ENCODE data around the gene RAB3A.
A peak's percentile ranks its signal among the peaks of the same experiment; 100 is the strongest.

RAB3A gene

GRCh38 chr19:18152817-18153555, 50.9 kb downstream of the RAB3A start, which contains the start of gene PIK3R2:
TSS of gene PIK3R2 (plus strand) at chr19:18153163. CDS start at chr19:18155880, 2,717 bp downstream.
- Histone ChIP-seq H3K56ac (ENCODE audit: low read length) (peak within 1 kb of the TSS; percentile 99), H3K4me3 (ENCODE audit: low read length) (peak within 1 kb of the TSS; percentile 70), H2BK5ac (ENCODE audit: low read length) (peak within 1 kb of the TSS; percentile 94), H3K23ac (ENCODE audit: low read length) (peak within 1 kb of the TSS; percentile 66), H3K36me3 (ENCODE audit: control insufficient read depth, insufficient read depth, low read length) (no peaks in the 10 kb centered on the region), H3K4ac (ENCODE audit: low read depth, low read length) (peak within 1 kb of the TSS; percentile 79), H3K27ac (ENCODE audit: low read depth, low read length) (peak within 1 kb of the TSS; percentile 98), H3K4me1 (ENCODE audit: control insufficient read depth, low read depth, low read length) (no peaks in the 10 kb centered on the region), H3K18ac (ENCODE audit: low read length) (peak within 1 kb of the TSS; percentile 86), H3K79me2 (ENCODE audit: control insufficient read depth, insufficient read depth, low read length) (peaks cover 2% of the 10 kb centered on the region), H3K4me2 (ENCODE audit: low read length) (peak within 1 kb of the TSS; percentile 98), H4K8ac (ENCODE audit: low read depth, low read length) (peak within 1 kb of the TSS; percentile 95), H2AK5ac (ENCODE audit: low read length) (no peak within 1 kb of the TSS), H2BK120ac (ENCODE audit: low read depth, low read length) (no peak within 1 kb of the TSS), H2BK15ac (replicated peaks; ENCODE audit: low read depth) (no peak within 1 kb of the TSS), H3K79me1 (ENCODE audit: low read length) (peaks cover 7% of the 10 kb centered on the region), H3K9ac (ENCODE audit: low read length) (peak within 1 kb of the TSS; percentile 100), H3K27me3 (ENCODE audit: insufficient read depth, low read length, poor library complexity) (no peaks in the 10 kb centered on the region), H4K5ac (ENCODE audit: low read length) (no peak within 1 kb of the TSS)
- WGBS (ENCODE audit: extremely low coverage, insufficient coverage, low lambda C conversion rate), result no CpG with 5 or more reads among the region's 86 CpGs
- peak; percentile 99 for DNase-seq

- Histone ChIP-seq H3K4me3 (ENCODE audit: low read length) (peak overlapping the region; percentile 69), H3K79me2 (ENCODE audit: control insufficient read depth, insufficient read depth, low read length) (peaks cover 2% of the 10 kb centered on the region), H3K4ac (ENCODE audit: low read depth, low read length) (no peak overlapping the region), H2BK15ac (replicated peaks; ENCODE audit: low read depth) (no peak overlapping the region), H3K36me3 (ENCODE audit: control insufficient read depth, insufficient read depth, low read length) (no peaks in the 10 kb centered on the region), H2BK120ac (ENCODE audit: low read depth, low read length) (no peak overlapping the region), H3K23ac (ENCODE audit: low read length) (no peak overlapping the region), H3K27me3 (ENCODE audit: insufficient read depth, low read length, poor library complexity) (no peaks in the 10 kb centered on the region), H3K79me1 (ENCODE audit: low read length) (peaks cover 7% of the 10 kb centered on the region), H3K56ac (ENCODE audit: low read length) (peak overlapping the region; percentile 99), H2AK5ac (ENCODE audit: low read length) (no peak overlapping the region), H3K27ac (ENCODE audit: low read depth, low read length) (peak overlapping the region; percentile 98), H2BK5ac (ENCODE audit: low read length) (peak overlapping the region; percentile 94), H3K18ac (ENCODE audit: low read length) (peak overlapping the region; percentile 86), H4K8ac (ENCODE audit: low read depth, low read length) (peak overlapping the region; percentile 78), H4K5ac (ENCODE audit: low read length) (no peak overlapping the region), H3K4me1 (ENCODE audit: control insufficient read depth, low read depth, low read length) (no peaks in the 10 kb centered on the region), H3K4me2 (ENCODE audit: low read length) (peak overlapping the region; percentile 98), H3K9ac (ENCODE audit: low read length) (peak overlapping the region; percentile 100)
- no CpG with 5 or more reads among the region's 22 CpGs for WGBS (ENCODE audit: extremely low coverage, insufficient coverage, low lambda C conversion rate)
- peak; percentile 99 for DNase-seq
These were observed 51.4 kb downstream of the RAB3A start for GRCh38 chr19:18152442-18152816.

GRCh38 chr19:18150776-18151624, 52.8 kb downstream of the RAB3A start:
- H4K5ac ChIP-seq (ENCODE audit: low read length), result no peak overlapping the region
- no CpG with 5 or more reads among the region's 18 CpGs for WGBS (ENCODE audit: extremely low coverage, insufficient coverage, low lambda C conversion rate)

GRCh38 chr19:18149596-18149975, 54.3 kb downstream of the RAB3A start:
- H3K56ac ChIP-seq (ENCODE audit: low read length), result no peak overlapping the region
- H3K9ac ChIP-seq (ENCODE audit: low read length), result no peak overlapping the region
- H3K36me3 ChIP-seq (ENCODE audit: control insufficient read depth, insufficient read depth, low read length), result no peaks in the 10 kb centered on the region
- H3K4me1 ChIP-seq (ENCODE audit: control insufficient read depth, low read depth, low read length), result no peaks in the 10 kb centered on the region
- no peak overlapping the region for H2BK15ac ChIP-seq (replicated peaks; ENCODE audit: low read depth)
- H3K79me2 ChIP-seq (ENCODE audit: control insufficient read depth, insufficient read depth, low read length), result peaks cover 2% of the 10 kb centered on the region
- H2AK5ac ChIP-seq (ENCODE audit: low read length), result no peak overlapping the region
- H3K18ac ChIP-seq (ENCODE audit: low read length), result no peak overlapping the region
- no peak overlapping the region for H2BK5ac ChIP-seq (ENCODE audit: low read length)
- H3K79me1 ChIP-seq (ENCODE audit: low read length), result peaks cover 3% of the 10 kb centered on the region
- no peaks in the 10 kb centered on the region for H3K27me3 ChIP-seq (ENCODE audit: insufficient read depth, low read length, poor library complexity)
- whole genome bisulfite sequencing (ENCODE audit: extremely low coverage, insufficient coverage, low lambda C conversion rate), result no CpG with 5 or more reads among the region's 16 CpGs
- no peak overlapping the region for H3K4me3 ChIP-seq (ENCODE audit: low read length)
- no peak overlapping the region for H4K5ac ChIP-seq (ENCODE audit: low read length)
- H3K4me2 ChIP-seq (ENCODE audit: low read length), result no peak overlapping the region
- H4K8ac ChIP-seq (ENCODE audit: low read depth, low read length), result no peak overlapping the region
- H3K23ac ChIP-seq (ENCODE audit: low read length), result no peak overlapping the region
- no peak overlapping the region for H3K27ac ChIP-seq (ENCODE audit: low read depth, low read length)
- DNase-seq, result no peak
- H3K4ac ChIP-seq (ENCODE audit: low read depth, low read length), result no peak overlapping the region
- no peak overlapping the region for H2BK120ac ChIP-seq (ENCODE audit: low read depth, low read length)

More at GRCh38 chr19:18150776-18151624, 52.8 kb downstream of the RAB3A start:
- no peak overlapping the region for H2BK120ac ChIP-seq (ENCODE audit: low read depth, low read length)
- H3K79me2 ChIP-seq (ENCODE audit: control insufficient read depth, insufficient read depth, low read length), result peaks cover 2% of the 10 kb centered on the region
- no peak overlapping the region for H2BK15ac ChIP-seq (replicated peaks; ENCODE audit: low read depth)
- no peak for DNase-seq
- no peak overlapping the region for H3K4me3 ChIP-seq (ENCODE audit: low read length)
- H3K27ac ChIP-seq (ENCODE audit: low read depth, low read length), result no peak overlapping the region
- no peak overlapping the region for H2BK5ac ChIP-seq (ENCODE audit: low read length)
- H3K56ac ChIP-seq (ENCODE audit: low read length), result peak overlapping the region; percentile 70
- H2AK5ac ChIP-seq (ENCODE audit: low read length), result no peak overlapping the region
- H3K4ac ChIP-seq (ENCODE audit: low read depth, low read length), result no peak overlapping the region
- H3K9ac ChIP-seq (ENCODE audit: low read length), result peak overlapping the region; percentile 53
- no peaks in the 10 kb centered on the region for H3K36me3 ChIP-seq (ENCODE audit: control insufficient read depth, insufficient read depth, low read length)
- no peak overlapping the region for H4K8ac ChIP-seq (ENCODE audit: low read depth, low read length)
- H3K4me2 ChIP-seq (ENCODE audit: low read length), result no peak overlapping the region
- H3K4me1 ChIP-seq (ENCODE audit: control insufficient read depth, low read depth, low read length), result no peaks in the 10 kb centered on the region
- no peaks in the 10 kb centered on the region for H3K27me3 ChIP-seq (ENCODE audit: insufficient read depth, low read length, poor library complexity)
- H3K23ac ChIP-seq (ENCODE audit: low read length), result no peak overlapping the region
- no peak overlapping the region for H3K18ac ChIP-seq (ENCODE audit: low read length)
- peaks cover 7% of the 10 kb centered on the region for H3K79me1 ChIP-seq (ENCODE audit: low read length)

GRCh38 chr19:18147396-18147795, 56.4 kb downstream of the RAB3A start:
- Histone ChIP-seq H4K5ac (ENCODE audit: low read length) (no peak overlapping the region), H3K23ac (ENCODE audit: low read length) (no peak overlapping the region), H3K36me3 (ENCODE audit: control insufficient read depth, insufficient read depth, low read length) (no peaks in the 10 kb centered on the region), H3K4me2 (ENCODE audit: low read length) (no peak overlapping the region), H3K9ac (ENCODE audit: low read length) (no peak overlapping the region), H3K27ac (ENCODE audit: low read depth, low read length) (no peak overlapping the region), H3K79me2 (ENCODE audit: control insufficient read depth, insufficient read depth, low read length) (no peaks in the 10 kb centered on the region), H2AK5ac (ENCODE audit: low read length) (no peak overlapping the region), H3K18ac (ENCODE audit: low read length) (no peak overlapping the region), H3K27me3 (ENCODE audit: insufficient read depth, low read length, poor library complexity) (no peaks in the 10 kb centered on the region), H2BK120ac (ENCODE audit: low read depth, low read length) (no peak overlapping the region), H3K4me1 (ENCODE audit: control insufficient read depth, low read depth, low read length) (no peaks in the 10 kb centered on the region), H4K8ac (ENCODE audit: low read depth, low read length) (no peak overlapping the region), H3K4me3 (ENCODE audit: low read length) (no peak overlapping the region), H2BK5ac (ENCODE audit: low read length) (no peak overlapping the region), H3K79me1 (ENCODE audit: low read length) (no peaks in the 10 kb centered on the region), H3K56ac (ENCODE audit: low read length) (no peak overlapping the region), H3K4ac (ENCODE audit: low read depth, low read length) (no peak overlapping the region), H2BK15ac (replicated peaks; ENCODE audit: low read depth) (no peak overlapping the region)
- DNase-seq, result no peak
- no CpG with 5 or more reads among the region's 13 CpGs for WGBS (ENCODE audit: extremely low coverage, insufficient coverage, low lambda C conversion rate)
